Thyroid gland (tissue), 4 donors: ENCODE measurements around the gene ZNF862. TPM values are rescaled to one million over a fixed set of nuclear protein-coding genes. Genes with fewer than 3 reads are reported as not detected.

Experiments used
- DNase-seq, 2 donors: peaks; one replicate each; pipeline ENCODE4 v3.0.0-alpha.2; 2019
- H3K27ac ChIP-seq, 3 donors: fragments of 200-600 bp; sonication (generic); 1 replicate in 2 of 3; 2 replicates in 1 of 3; pipeline ENCODE4 v1.5.1; 2016 to 2019; ENCODE audit warnings: mild to moderate bottlenecking in 1 of 3, moderate library complexity in 1 of 3
- H3K27me3 ChIP-seq: fragments of 200-600 bp; sonication (generic); one replicate; pipeline ENCODE4 v1.5.1; 2019
- H3K36me3 ChIP-seq, 2 donors: fragments of 200-600 bp; sonication (generic); one replicate each; pipeline ENCODE4 v1.5.1; 2016 to 2019
- H3K4me1 ChIP-seq, 2 donors: fragments of 200-600 bp; sonication (generic); one replicate each; pipeline ENCODE4 v1.5.1; 2017 to 2019
- H3K4me3 ChIP-seq, 3 donors: fragments of 200-600 bp; sonication (generic); replicated peaks in 1 of 3; 1 replicate in 2 of 3; 2 replicates in 1 of 3; pipeline ENCODE4 v1.5.1; 2016; ENCODE audit warnings: mild to moderate bottlenecking in 1 of 3
- H3K9me3 ChIP-seq: fragments of 200-600 bp; sonication (generic); one replicate; pipeline ENCODE4 v1.5.1; 2017
- CTCF ChIP-seq, 6 experiments: fragments of 200-600 bp in 3 of 6; fragments of 450-650 bp in 3 of 6; sonication (generic) in 3 of 6; IDR thresholded peaks; one replicate each; pipeline ENCODE4 v1.5.1; 2016 to 2019; ENCODE audit warnings: antibody characterized with exemption in 6 of 6, mild to moderate bottlenecking in 2 of 6, inconsistent platforms in 1 of 6, moderate library complexity in 1 of 6
- POLR2A ChIP-seq, 2 donors: fragments of 450-650 bp; IDR thresholded peaks; one replicate each; pipeline ENCODE4 v1.6.1; 2017; ENCODE audit warnings: antibody characterized with exemption in 2 of 2, mild to moderate bottlenecking in 2 of 2, moderate library complexity in 1 of 2
- WGBS, 2 donors: methylation state at CpG; one replicate each; pipeline ENCODE4 v1.1.5; 2017; 5-methylcytosine and 5-hydroxymethylcytosine counted together
- intact Hi-C: fragments of 100-400 bp; cut with DNase I; formaldehyde crosslinking; loops from one replicate; pipeline ENCODE4 v1.15.1; 2023
- total RNA-seq, 4 donors: library from RNA; depleted of rRNA; stranded (reverse); fragments of >200 nt; gene quantifications; one replicate each; pipeline ENCODE4 v1.2.3, GENCODE V29; 2016

Gene ZNF862
- total RNA-seq, 4 donors from 2014 or later, result 23.6 to 53.7 (median 39.3) TPM

- 1 to 2% methylated on average over 37 to 46 of the region's 93 CpGs for WGBS, 2 donors
- Histone ChIP-seq H3K9me3 (no peaks in the 10 kb centered on the region), H3K4me1 (peaks cover 26 to 45% of the 10 kb centered on the region in 2 donors), H3K4me3 (peak within 1 kb of the TSS; percentile 59 to 72 (median 71)), H3K27ac (peak within 1 kb of the TSS; percentile 87 to 95 (median 88)), H3K36me3 (no peaks in the 10 kb centered on the region), H3K27me3 (no peaks in the 10 kb centered on the region)
- peak; percentile 97 to 98 for DNase-seq
- intact Hi-C loops, result no loop called here
- TF ChIP-seq CTCF (IDR thresholded peaks at IDR 0.05) (peak in 1 of 6 experiments; percentile 2), POLR2A (IDR thresholded peaks at IDR 0.05) (peak in 1 of 2 donors; percentile 92)
These were observed 35.1 kb downstream of the ZNF862 start, which contains the start of gene ATP6V0E2 for GRCh38 chr7:149873074-149873969. TSS of gene ATP6V0E2 (plus strand) at chr7:149873969. CDS start at chr7:149874066, 97 bp downstream.

- peak overlapping the region; percentile 29 to 95 (median 29) for H3K27ac ChIP-seq
- no peak for DNase-seq
- TF ChIP-seq POLR2A (IDR thresholded peaks at IDR 0.05) (peak in 1 of 2 donors; percentile 42), CTCF (IDR thresholded peaks at IDR 0.05) (no peak)
- 12 to 48% methylated on average over 6 to 20 of the region's 46 CpGs for WGBS, 2 donors
- H3K27me3 ChIP-seq, result no peaks in the 10 kb centered on the region
- peaks cover 26 to 37% of the 10 kb centered on the region in 2 donors for H3K4me1 ChIP-seq
- no peaks in the 10 kb centered on the region for H3K36me3 ChIP-seq
- intact Hi-C loops, result no loop called here
- peak overlapping the region; percentile 59 to 72 (median 66) for H3K4me3 ChIP-seq
- H3K9me3 ChIP-seq, result no peaks in the 10 kb centered on the region
These were observed 35.9 kb downstream of the ZNF862 start for GRCh38 chr7:149873970-149874643.

GRCh38 chr7:149874644-149875028 is 36.5 kb downstream of the ZNF862 start:
- DNase-seq, result peak; percentile 68 to 72
- H3K4me3 ChIP-seq, result peak overlapping the region in 1 of 3 donors; percentile 72
- TF ChIP-seq CTCF (IDR thresholded peaks at IDR 0.05) (no peak), POLR2A (IDR thresholded peaks at IDR 0.05) (no peak)
- no peaks in the 10 kb centered on the region for H3K9me3 ChIP-seq
- WGBS, 2 donors, result 43 to 59% methylated on average over 8 of the region's 8 CpGs
- peak overlapping the region; percentile 29 to 95 (median 29) for H3K27ac ChIP-seq
- no peaks in the 10 kb centered on the region for H3K36me3 ChIP-seq
- intact Hi-C loops, result no loop called here
- peaks cover 26 to 34% of the 10 kb centered on the region in 2 donors for H3K4me1 ChIP-seq
- no peaks in the 10 kb centered on the region for H3K27me3 ChIP-seq

- Histone ChIP-seq H3K4me3 (no peak overlapping the region), H3K27me3 (no peaks in the 10 kb centered on the region), H3K4me1 (peaks cover 30 to 39% of the 10 kb centered on the region in 2 donors), H3K27ac (peak overlapping the region in 2 of 3 donors; percentile 32 to 95), H3K36me3 (no peaks in the 10 kb centered on the region), H3K9me3 (no peaks in the 10 kb centered on the region)
- WGBS, 2 donors, result 95 to 96% methylated on average over 4 of the region's 4 CpGs
- intact Hi-C loops, result no loop called here
- TF ChIP-seq CTCF (IDR thresholded peaks at IDR 0.05), result no peak
- TF ChIP-seq POLR2A (IDR thresholded peaks at IDR 0.05), result no peak
- no peak for DNase-seq
These were observed 37.2 kb downstream of the ZNF862 start for GRCh38 chr7:149875396-149875795.
